ENCODE measurements around the gene SLC25A19.

SLC25A19 gene

DNA sequence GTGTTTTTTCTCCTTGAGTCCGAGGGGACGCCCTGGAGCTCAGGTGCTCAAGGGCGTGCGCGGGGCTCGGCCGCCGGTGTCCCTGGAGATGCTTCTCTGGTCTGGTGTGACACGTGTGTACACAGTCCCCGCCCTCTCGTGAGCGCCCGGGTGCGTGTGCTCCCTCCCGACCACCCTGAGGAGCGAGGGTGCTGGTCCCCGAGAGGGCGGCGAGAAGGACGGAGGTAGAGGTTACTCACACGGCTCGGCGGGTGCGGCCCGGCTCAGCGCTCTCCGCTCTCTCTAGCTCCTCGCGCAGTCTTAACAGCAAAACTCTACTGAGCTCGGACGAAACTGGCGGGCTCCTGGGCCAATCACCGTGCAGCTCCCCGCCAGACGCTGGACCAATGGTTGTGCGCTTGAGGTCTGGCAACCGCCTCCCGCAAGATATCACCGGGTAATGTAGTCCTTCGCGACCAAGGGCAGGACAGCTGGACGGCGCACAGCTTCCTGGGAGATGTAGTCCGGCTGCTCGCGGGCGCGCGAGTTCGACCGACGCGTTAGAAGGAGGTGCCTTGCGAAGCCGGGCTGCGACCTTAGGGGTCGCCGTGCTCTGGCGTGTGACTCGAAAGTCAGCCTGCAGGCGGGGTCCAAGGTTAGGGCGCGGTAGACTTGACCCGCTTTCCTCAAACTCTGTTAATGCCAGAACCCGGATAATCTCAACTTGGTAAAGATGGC is at the start of gene SLC25A19:
Gene SLC25A19 (minus strand): TSS at position 319 of the 717 bp plus-strand sequence. CDS start 2,669 bp downstream, outside the sequence.
- Mint-ChIP-seq H3K27me3 (peaks cover 1% of the 10 kb centered on the region), H3K4me1 (peaks cover 39% of the 10 kb centered on the region), H3K4me3 (peak within 1 kb of the TSS; percentile 95), H3K36me3 (ENCODE audit: low read depth) (peaks cover 26% of the 10 kb centered on the region), H3K9me3 (no peaks in the 10 kb centered on the region), H3K27ac (peak within 1 kb of the TSS; percentile 100)
- peak; percentile 95 for ATAC-seq
- DNase-seq, result peak; percentile 95

DNA sequence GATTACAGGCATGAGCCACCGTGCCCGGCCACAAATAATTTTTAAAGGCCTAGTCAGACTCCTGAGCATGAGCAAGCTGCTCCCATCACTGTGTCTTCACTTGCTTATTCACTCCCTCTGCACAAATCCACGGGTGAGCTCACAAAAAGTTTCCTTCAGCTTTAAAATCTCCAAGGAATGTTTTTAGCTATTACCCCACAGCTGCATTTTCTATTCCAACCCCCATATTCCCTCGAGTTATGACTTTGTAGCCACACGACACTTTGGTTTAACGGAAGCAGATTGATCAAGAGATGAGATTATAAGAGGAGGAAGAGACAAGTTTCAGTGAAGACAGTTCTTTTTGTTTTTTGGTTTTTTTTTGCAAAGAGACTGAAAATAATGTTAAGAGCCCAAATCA is 49.1 kb upstream of the SLC25A19 start:
- Mint-ChIP-seq H3K36me3 (ENCODE audit: low read depth) (peaks cover 9% of the 10 kb centered on the region), H3K4me1 (peaks cover 87% of the 10 kb centered on the region), H3K4me3 (peak overlapping the region; percentile 62), H3K27me3 (no peaks in the 10 kb centered on the region), H3K9me3 (no peaks in the 10 kb centered on the region), H3K27ac (peak overlapping the region; percentile 84)
- ATAC-seq, result peak; percentile 44
- DNase-seq, result no peak

DNA sequence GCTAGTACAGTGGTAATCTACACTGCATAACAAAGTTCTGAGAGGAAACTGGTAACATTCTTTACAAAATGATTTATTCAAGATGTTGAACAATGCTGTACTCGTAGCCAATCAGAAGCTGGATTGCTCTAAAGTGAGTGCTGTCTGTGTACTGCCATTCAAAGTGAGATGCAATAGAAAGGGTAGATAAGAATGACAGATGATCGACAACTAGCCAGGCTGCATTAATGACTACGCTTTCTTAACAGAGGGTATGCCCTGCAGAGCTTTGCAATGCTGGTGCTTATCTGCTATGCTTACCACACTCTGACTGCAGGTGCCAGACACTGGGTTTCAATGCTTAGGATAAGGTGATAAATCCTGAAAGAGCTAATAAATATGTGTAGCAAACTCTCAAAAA is 46.1 kb upstream of the SLC25A19 start:
- no peaks in the 10 kb centered on the region for H3K9me3 Mint-ChIP-seq
- H3K36me3 Mint-ChIP-seq (ENCODE audit: low read depth), result peaks cover 17% of the 10 kb centered on the region
- ATAC-seq (no peak), DNase-seq (no peak)
- H3K4me3 Mint-ChIP-seq, result no peak overlapping the region
- H3K4me1 Mint-ChIP-seq, result peaks cover 79% of the 10 kb centered on the region
- no peaks in the 10 kb centered on the region for H3K27me3 Mint-ChIP-seq
- H3K27ac Mint-ChIP-seq, result peak overlapping the region; percentile 32

DNA sequence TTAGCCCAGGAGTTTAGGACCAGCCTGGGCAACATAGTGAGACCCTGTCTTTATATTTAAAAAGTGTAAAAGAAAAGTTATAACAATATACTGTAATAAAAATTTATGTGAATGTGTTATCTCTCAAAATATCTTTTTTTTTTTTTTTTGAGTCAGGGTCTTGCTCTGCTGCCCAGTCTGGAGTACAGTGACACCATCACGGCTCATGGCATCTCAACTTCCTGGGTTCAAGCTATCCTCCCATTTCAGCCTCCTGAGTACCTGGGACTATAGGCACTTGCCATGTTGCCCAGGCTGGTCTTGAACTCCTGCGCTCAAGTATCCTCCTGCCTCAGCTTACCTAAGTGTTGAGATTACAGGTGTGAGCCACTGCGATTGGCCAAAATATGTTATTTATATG is 45.5 kb upstream of the SLC25A19 start:
- Mint-ChIP-seq H3K27ac (peak overlapping the region; percentile 32), H3K4me3 (no peak overlapping the region), H3K9me3 (no peaks in the 10 kb centered on the region), H3K4me1 (peaks cover 74% of the 10 kb centered on the region), H3K27me3 (no peaks in the 10 kb centered on the region), H3K36me3 (ENCODE audit: low read depth) (peaks cover 14% of the 10 kb centered on the region)
- ATAC-seq (no peak), DNase-seq (no peak)

DNA sequence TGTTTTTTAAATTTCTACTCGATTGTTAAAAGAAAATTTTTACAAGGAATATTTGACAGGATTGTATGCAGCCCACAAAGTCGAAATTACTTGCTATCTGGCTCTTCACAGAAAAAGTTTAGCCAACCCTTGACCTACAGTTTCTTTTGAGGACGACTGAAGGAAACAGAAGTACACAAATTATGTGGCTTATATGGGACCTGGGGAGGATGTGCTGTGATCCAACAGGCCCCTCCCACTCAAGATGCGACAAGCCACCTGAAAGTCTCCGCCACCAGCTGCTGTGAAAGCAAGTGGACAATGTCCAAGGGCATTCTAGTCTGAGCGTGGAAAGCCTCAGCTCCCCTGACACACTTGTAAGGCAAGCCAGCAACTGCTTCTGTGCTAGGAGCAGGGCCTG is 42.4 kb upstream of the SLC25A19 start:
- H3K4me3 Mint-ChIP-seq, result no peak overlapping the region
- ATAC-seq (no peak), DNase-seq (no peak)
- no peaks in the 10 kb centered on the region for H3K27me3 Mint-ChIP-seq
- H3K27ac Mint-ChIP-seq, result no peak overlapping the region
- H3K4me1 Mint-ChIP-seq, result peaks cover 59% of the 10 kb centered on the region
- no peaks in the 10 kb centered on the region for H3K9me3 Mint-ChIP-seq
- H3K36me3 Mint-ChIP-seq (ENCODE audit: low read depth), result peaks cover 14% of the 10 kb centered on the region

DNA sequence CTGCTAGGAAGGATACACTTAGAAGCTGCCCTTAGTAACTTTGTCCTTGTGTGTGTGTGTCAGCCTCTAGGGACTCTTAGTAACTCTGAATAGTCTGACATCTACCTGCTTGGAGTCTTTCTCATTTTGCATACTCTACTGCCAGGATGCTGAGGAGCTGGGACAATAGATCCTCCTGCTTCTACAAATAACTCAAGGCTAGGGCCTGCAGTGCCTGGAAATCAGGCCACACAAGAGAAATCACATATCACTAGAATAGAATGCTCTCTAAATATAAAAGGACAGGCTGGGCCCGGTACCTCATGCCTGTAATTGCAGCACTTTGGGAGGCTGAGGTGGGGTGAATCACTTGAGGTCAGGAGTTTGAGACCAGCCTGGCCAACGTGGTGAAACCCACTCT is 38.5 kb upstream of the SLC25A19 start:
- H3K36me3 Mint-ChIP-seq (ENCODE audit: low read depth), result peaks cover 30% of the 10 kb centered on the region
- ATAC-seq, result no peak

DNA sequence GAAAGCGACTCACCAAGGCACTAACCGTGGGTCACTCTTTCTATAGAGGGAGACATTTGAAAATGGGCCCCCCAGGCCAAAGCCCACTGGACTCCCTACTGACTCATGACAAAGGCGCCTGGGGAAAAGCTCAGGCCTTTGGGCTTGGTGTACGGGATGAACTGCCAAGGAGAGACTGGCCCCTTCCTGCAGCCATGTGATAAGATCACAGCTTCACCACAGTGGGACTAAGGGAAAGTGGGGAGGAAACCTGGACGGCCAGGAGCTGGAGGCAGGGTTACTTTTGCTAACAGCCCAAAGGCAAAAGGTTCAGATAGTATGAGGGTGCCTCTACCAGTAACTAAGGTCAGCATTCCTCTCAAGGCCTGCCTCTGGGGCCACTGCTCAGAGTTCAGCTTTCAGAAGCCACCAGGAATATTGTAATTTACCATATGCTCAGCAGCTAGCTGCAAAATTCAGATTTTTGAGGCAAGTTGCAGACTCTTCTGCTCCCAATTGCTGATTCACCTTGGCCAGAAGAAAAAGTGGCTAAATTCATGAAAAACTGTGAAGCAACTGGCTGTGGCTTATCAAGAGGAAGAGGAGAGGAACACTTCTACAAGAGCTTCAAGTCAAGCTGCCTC is 37.1 kb upstream of the SLC25A19 start:
- no peaks in the 10 kb centered on the region for H3K27me3 Mint-ChIP-seq
- H3K9me3 Mint-ChIP-seq, result no peaks in the 10 kb centered on the region
- H3K36me3 Mint-ChIP-seq (ENCODE audit: low read depth), result peaks cover 31% of the 10 kb centered on the region
- H3K4me3 Mint-ChIP-seq, result no peak overlapping the region
- ATAC-seq, result no peak
- H3K4me1 Mint-ChIP-seq, result peaks cover 34% of the 10 kb centered on the region
- peak overlapping the region; percentile 74 for H3K27ac Mint-ChIP-seq
- DNase-seq, result no peak

More for the DNA sequence above, 38.5 kb upstream of the SLC25A19 start:
- H3K4me1 Mint-ChIP-seq, result peaks cover 47% of the 10 kb centered on the region
- no peaks in the 10 kb centered on the region for H3K27me3 Mint-ChIP-seq
- H3K27ac Mint-ChIP-seq, result no peak overlapping the region
- H3K4me3 Mint-ChIP-seq, result no peak overlapping the region
- H3K9me3 Mint-ChIP-seq, result no peaks in the 10 kb centered on the region
- no peak for DNase-seq

DNA sequence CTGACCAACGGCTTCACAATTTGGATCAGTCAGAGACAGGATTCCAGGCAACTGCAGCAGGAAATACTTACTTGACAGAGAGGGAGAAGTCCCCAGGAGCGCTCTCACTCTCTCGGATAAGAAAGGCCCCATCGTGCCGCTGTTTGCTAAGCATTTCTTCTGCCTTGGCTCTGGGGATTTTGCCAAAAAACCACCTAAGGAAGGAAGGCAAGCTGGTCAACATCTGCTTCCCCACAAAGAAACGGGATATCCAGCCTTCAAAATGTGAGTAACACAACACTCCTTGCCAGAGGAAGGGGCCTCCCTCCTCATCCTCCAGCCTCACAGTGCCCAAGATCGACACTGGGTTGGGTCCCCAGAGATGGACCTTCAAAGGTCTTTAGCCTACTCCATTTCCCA is 36.6 kb upstream of the SLC25A19 start:
- ATAC-seq (no peak), DNase-seq (no peak)
- H3K36me3 Mint-ChIP-seq (ENCODE audit: low read depth), result peaks cover 29% of the 10 kb centered on the region
- no peaks in the 10 kb centered on the region for H3K27me3 Mint-ChIP-seq
- H3K4me1 Mint-ChIP-seq, result peaks cover 31% of the 10 kb centered on the region
- peak overlapping the region; percentile 74 for H3K27ac Mint-ChIP-seq
- no peaks in the 10 kb centered on the region for H3K9me3 Mint-ChIP-seq
- H3K4me3 Mint-ChIP-seq, result no peak overlapping the region

DNA sequence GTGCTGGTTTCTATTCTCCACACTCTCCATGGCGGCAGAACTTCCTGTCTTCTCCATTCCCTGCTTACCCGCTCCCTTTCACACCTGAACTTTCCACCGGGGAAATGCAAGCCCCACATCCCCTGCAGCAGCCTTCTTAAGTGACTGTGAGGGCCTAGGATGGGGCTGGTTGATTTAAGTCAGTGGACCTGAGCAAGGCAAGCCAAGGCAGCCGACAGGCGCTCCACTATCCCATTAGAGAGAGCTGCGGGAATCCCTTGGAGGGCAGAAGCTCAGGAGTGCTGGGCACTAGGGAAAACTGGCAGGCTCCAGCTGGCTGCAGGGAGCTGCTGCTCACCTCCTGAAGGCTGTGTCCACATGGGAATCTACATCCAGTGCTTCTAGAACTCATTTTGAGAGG is 36.1 kb upstream of the SLC25A19 start:
- DNase-seq, result no peak
- Mint-ChIP-seq H3K4me3 (no peak overlapping the region), H3K9me3 (no peaks in the 10 kb centered on the region), H3K36me3 (ENCODE audit: low read depth) (peaks cover 32% of the 10 kb centered on the region), H3K27me3 (no peaks in the 10 kb centered on the region), H3K27ac (peak overlapping the region; percentile 74), H3K4me1 (peaks cover 30% of the 10 kb centered on the region)
- ATAC-seq, result no peak

DNA sequence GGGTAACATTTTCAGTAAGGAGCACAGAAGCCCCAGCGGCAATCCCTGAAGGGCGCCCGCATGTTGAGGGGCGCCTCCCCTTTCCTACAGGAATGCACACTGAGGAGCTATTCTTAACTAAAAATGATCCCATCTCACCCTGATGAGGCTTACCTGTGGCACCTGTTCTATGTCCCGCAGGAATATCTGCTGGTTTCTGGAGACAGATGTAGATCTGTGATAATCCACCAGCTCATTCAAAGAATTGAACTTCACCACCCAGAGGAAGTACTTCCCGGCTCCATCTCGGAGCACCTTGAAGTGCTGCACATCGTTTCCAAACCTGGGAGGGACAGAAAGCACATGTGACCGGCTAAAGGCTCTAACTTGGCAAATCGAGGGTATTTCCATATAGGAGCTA is 32.3 kb upstream of the SLC25A19 start:
- DNase-seq (no peak), ATAC-seq (no peak)
- no peaks in the 10 kb centered on the region for H3K27me3 Mint-ChIP-seq
- peaks cover 26% of the 10 kb centered on the region for H3K4me1 Mint-ChIP-seq
- H3K4me3 Mint-ChIP-seq, result no peak overlapping the region
- no peaks in the 10 kb centered on the region for H3K9me3 Mint-ChIP-seq
- peaks cover 41% of the 10 kb centered on the region for H3K36me3 Mint-ChIP-seq (ENCODE audit: low read depth)
- no peak overlapping the region for H3K27ac Mint-ChIP-seq

DNA sequence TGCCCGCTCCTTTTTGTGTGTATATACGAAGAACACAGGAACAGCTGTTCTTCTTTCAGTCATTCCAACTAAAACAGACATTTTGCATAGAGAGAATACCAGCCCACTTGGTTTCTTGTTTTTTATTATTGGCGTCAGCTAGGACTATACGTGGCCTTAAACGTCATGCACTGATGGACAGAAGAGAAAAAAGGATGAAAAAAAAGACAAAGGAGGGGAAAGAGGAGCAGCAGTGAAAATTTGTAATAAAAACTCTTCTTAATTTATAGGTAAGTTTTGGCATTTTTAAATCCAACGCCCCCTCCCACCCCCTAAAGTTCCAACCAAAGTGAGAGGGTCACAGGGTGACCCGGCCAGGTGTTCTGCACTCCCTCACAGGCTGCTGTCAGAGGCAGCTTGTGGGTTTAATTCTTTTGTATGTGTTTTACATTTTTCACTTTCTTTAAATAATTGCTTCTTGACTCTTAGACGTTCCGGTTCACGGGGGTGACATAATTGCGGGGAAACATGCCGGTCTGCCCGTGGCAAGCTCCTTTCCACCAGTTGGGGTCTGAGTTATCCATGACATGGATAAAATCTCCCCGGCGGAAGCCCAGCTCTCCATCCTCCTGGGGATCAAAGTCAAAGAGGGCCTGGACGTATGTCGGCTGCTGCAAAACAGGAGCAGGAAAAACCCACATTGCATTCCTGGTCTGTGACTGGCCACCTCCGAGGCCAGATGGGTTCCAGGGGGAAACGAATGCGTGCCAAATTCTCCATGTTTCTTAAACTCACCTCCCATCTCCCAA is 30.9 kb upstream of the SLC25A19 start:
- H3K4me1 Mint-ChIP-seq, result peaks cover 29% of the 10 kb centered on the region
- H3K4me3 Mint-ChIP-seq, result no peak overlapping the region
- no peaks in the 10 kb centered on the region for H3K9me3 Mint-ChIP-seq
- ATAC-seq, result no peak
- no peak overlapping the region for H3K27ac Mint-ChIP-seq
- no peaks in the 10 kb centered on the region for H3K27me3 Mint-ChIP-seq
- peaks cover 35% of the 10 kb centered on the region for H3K36me3 Mint-ChIP-seq (ENCODE audit: low read depth)
- DNase-seq, result no peak

DNA sequence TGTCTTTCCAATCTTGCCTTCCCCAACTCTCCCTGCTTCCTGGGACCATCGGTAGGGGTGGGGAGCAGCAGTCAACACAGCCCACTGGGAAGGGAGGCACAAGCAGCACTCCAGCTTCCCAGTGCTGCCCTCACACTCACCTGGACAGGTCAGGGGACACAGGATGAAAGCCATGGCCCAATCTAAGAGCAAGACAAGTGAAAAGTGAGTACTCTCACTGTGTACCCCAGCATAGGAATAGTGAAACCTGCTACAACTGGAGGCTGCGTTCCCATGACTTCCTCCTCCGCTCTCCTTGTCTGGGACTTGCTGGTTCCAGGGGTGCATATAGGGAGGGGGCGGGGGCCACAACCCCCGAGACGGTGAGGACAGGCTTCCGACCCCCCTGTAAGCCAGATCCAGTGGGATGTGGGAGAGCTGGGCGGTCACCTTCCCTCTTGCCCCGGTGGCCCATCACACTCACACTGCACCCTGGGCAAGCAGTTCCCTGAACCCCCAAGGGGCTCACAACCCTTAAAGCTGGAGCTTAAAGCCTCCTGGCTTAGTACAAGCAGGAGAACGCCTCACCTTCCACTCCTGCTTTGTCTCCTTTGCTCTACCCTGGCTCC is 29.5 kb upstream of the SLC25A19 start:
- Mint-ChIP-seq H3K4me1 (peaks cover 40% of the 10 kb centered on the region), H3K27me3 (no peaks in the 10 kb centered on the region), H3K27ac (no peak overlapping the region), H3K4me3 (no peak overlapping the region), H3K9me3 (no peaks in the 10 kb centered on the region), H3K36me3 (ENCODE audit: low read depth) (peaks cover 32% of the 10 kb centered on the region)
- DNase-seq, result no peak
- ATAC-seq, result no peak

DNA sequence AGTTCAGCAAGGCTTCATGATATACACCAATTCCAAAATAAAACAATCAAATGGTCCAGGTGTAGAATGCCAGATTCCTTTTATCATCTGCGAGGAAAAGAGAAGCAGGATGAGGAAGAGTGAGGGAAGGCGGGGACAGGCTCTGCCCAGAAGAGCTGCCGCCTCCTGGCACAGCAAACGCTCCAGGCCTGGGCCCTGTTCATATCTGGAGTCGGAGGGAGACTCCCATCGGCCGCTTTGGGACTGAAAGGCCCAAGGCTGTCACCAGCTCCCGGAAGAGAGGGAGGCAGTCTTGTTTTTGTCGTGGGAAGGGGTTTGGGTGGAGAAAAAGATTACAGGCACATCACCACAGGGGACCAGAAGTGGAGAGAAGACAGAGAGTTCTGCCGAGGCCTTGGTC is 29.0 kb upstream of the SLC25A19 start:
- Mint-ChIP-seq H3K27ac (no peak overlapping the region), H3K9me3 (no peaks in the 10 kb centered on the region), H3K36me3 (ENCODE audit: low read depth) (peaks cover 28% of the 10 kb centered on the region), H3K4me3 (no peak overlapping the region), H3K4me1 (peaks cover 37% of the 10 kb centered on the region), H3K27me3 (no peaks in the 10 kb centered on the region)
- DNase-seq (no peak), ATAC-seq (no peak)

DNA sequence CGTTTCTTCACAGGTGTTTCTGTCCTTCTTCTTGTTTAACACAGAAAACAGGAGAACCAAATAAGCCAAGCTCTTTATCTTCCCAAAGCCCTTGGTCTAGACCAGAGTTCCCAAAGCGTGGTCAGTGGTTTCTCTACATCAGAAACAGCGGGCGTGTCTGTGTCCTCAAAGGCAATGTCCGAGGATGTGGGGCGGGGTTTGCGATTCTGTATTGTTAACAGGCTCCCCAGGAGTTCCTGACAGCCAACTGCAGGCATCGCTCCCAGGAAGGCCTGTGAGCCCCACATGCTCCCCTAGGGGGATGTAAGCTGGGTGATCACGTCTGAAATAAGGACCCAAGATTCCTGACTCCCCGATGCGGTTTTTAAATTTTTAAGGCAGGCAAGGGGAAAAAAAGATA is 28.4 kb upstream of the SLC25A19 start:
- peak overlapping the region; percentile 46 for H3K27ac Mint-ChIP-seq

More for the DNA sequence above, 28.4 kb upstream of the SLC25A19 start:
- Mint-ChIP-seq H3K27me3 (no peaks in the 10 kb centered on the region), H3K4me1 (peaks cover 39% of the 10 kb centered on the region), H3K36me3 (ENCODE audit: low read depth) (peaks cover 25% of the 10 kb centered on the region), H3K9me3 (no peaks in the 10 kb centered on the region), H3K4me3 (no peak overlapping the region)
- DNase-seq (no peak), ATAC-seq (no peak)

All from activated naive CD8-positive, alpha-beta T cell treated with anti-CD3 and anti-CD28 coated beads, Interleukin-2, amount 50 U/mL, for 24 hours (primary cell).